ENCODE data around the gene LYPD6B. TPM values are rescaled to one million over a fixed set of nuclear protein-coding genes. Genes with fewer than 3 reads are reported as not detected.

The LYPD6B gene
- total and polyA plus RNA-seq, 2 donors (not counting 1 experiment from before 2014, with no cell fraction given), result 1.5 to 2.7 TPM

DNA sequence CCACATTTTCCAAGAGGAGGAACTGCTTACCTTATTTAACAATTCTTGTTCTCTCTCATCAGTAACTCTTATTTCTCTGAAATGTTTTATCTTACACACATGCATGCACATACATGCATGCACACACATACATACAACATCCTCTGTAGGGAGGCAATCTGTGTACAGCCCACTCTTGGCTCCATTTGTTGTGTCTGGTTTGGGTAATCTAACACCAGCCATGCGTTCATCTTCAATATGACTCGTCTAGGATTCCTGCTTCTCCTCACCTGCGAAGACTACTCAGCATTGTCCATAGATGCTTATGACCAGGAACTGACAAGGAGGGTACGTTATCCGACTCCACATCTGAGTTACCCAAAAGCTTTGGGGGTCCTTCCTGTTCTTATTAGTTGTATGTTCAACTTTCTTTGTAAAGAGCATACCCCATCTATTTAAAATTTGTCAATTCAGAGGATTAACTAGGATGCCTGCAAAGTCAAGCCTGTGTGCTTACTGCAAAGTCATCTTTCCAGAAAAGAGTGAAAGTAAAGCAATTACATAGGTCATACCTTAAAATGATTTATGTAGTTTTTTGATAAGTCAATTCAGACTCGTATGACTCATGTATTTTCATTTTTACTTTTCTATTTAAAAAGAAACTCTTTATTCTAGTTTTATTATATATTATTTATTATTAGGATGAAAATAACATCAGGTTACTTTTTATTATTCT is 18.2 kb downstream of the LYPD6B start:
- Mint-ChIP-seq H3K27ac (no peak overlapping the region), H3K4me3 (no peak overlapping the region), H3K9me3 (ENCODE audit: insufficient read depth) (no peaks in the 10 kb centered on the region), H3K27me3 (peaks cover 15% of the 10 kb centered on the region), H3K4me1 (no peaks in the 10 kb centered on the region)
- Histone ChIP-seq H3K9ac (ENCODE audit: low read length) (no peak overlapping the region), H3K4me2 (replicated peaks; ENCODE audit: low read depth, low read length, poor library complexity, severe bottlenecking) (no peak overlapping the region), H3K27ac (ENCODE audit: low read length in 2 of 2) (no peak overlapping the region), H3K27me3 (replicated peaks in 1 of 4; ENCODE audit: control extremely low read depth in 1 of 4, control insufficient read depth in 3 of 4, insufficient read depth in 4 of 4, low read length in 3 of 4) (peaks cover 0 to 3% (median 0%) of the 10 kb centered on the region in 4 experiments), H2AFZ (ENCODE audit: insufficient read depth, low read depth, low read length, poor library complexity, severe bottlenecking) (no peak overlapping the region), H3K79me2 (ENCODE audit: control insufficient read depth, insufficient read depth, low read length) (no peaks in the 10 kb centered on the region), H3K4me3 (ENCODE audit: control extremely low read depth in 1 of 5, extremely low read depth in 1 of 5, insufficient read depth in 1 of 5, low read depth in 2 of 5, low read length in 4 of 5) (no peak overlapping the region), H3K9me3 (ENCODE audit: control extremely low read depth in 1 of 3, control insufficient read depth in 2 of 3, insufficient read depth in 1 of 3, low read length in 2 of 3) (no peaks in the 10 kb centered on the region), H3K4me1 (ENCODE audit: control insufficient read depth in 2 of 2, insufficient read depth in 2 of 2, low read length in 2 of 2) (no peaks in the 10 kb centered on the region), H3K36me3 (replicated peaks in 1 of 2; ENCODE audit: control extremely low read depth in 1 of 2, control insufficient read depth in 1 of 2, extremely low read depth in 1 of 2, insufficient read depth in 2 of 2, low read length in 1 of 2) (no peaks in the 10 kb centered on the region), H4K20me1 (ENCODE audit: control insufficient read depth, insufficient read depth, low read length, poor library complexity, severe bottlenecking) (no peaks in the 10 kb centered on the region)
- ChIA-PET CTCF (no interaction called here), POLR2A (no interaction called here)
- 100% methylated on average over 1 of the region's 6 CpGs for WGBS (ENCODE audit: insufficient coverage)
- no peak for ATAC-seq (ENCODE audit: low read depth)
- DNase-seq, result no peak
- TF ChIP-seq, protein P1, sequence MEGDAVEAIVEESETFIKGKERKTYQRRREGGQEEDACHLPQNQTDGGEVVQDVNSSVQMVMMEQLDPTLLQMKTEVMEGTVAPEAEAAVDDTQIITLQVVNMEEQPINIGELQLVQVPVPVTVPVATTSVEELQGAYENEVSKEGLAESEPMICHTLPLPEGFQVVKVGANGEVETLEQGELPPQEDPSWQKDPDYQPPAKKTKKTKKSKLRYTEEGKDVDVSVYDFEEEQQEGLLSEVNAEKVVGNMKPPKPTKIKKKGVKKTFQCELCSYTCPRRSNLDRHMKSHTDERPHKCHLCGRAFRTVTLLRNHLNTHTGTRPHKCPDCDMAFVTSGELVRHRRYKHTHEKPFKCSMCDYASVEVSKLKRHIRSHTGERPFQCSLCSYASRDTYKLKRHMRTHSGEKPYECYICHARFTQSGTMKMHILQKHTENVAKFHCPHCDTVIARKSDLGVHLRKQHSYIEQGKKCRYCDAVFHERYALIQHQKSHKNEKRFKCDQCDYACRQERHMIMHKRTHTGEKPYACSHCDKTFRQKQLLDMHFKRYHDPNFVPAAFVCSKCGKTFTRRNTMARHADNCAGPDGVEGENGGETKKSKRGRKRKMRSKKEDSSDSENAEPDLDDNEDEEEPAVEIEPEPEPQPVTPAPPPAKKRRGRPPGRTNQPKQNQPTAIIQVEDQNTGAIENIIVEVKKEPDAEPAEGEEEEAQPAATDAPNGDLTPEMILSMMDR (IDR thresholded peaks at IDR 0.05), result no peak
- no peak for TF ChIP-seq EZH2 (IDR thresholded peaks at IDR 0.05; ENCODE audit: borderline replicate concordance, insufficient read depth, low read depth, low read length, poor library complexity, severe bottlenecking)
- intact Hi-C loops (cut with micrococcal nuclease), result no loop called here

DNA sequence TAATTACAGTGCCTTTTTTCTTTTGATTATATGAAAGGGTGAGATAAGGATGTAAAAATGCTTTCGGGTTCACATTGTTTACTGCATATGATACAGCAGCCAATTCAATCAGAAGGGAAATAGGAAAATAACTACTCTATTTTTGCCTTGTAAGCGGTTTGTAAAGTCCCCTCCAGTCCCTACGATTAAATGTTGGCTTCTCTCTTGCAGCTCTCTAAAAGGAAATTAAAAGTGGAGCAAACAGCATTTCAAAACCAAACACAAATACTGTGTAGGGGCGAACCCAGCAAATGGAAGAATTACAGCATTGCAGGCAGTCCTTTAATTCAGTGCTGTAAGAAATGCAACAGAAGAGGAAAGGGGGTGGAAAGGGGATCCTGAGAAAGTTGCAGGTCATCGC is 18.9 kb downstream of the LYPD6B start:
- no peaks in the 10 kb centered on the region for H3K36me3 ChIP-seq (replicated peaks in 1 of 2; ENCODE audit: control extremely low read depth in 1 of 2, control insufficient read depth in 1 of 2, extremely low read depth in 1 of 2, insufficient read depth in 2 of 2, low read length in 1 of 2)
- Mint-ChIP-seq H3K27me3 (peaks cover 15% of the 10 kb centered on the region), H3K4me3 (no peak overlapping the region), H3K4me1 (no peaks in the 10 kb centered on the region), H3K27ac (no peak overlapping the region), H3K9me3 (ENCODE audit: insufficient read depth) (no peaks in the 10 kb centered on the region)
- H3K27ac ChIP-seq (ENCODE audit: low read length in 2 of 2), result no peak overlapping the region
- no peak overlapping the region for H2AFZ ChIP-seq (ENCODE audit: insufficient read depth, low read depth, low read length, poor library complexity, severe bottlenecking)
- no peaks in the 10 kb centered on the region for H4K20me1 ChIP-seq (ENCODE audit: control insufficient read depth, insufficient read depth, low read length, poor library complexity, severe bottlenecking)
- H3K4me2 ChIP-seq (replicated peaks; ENCODE audit: low read depth, low read length, poor library complexity, severe bottlenecking), result no peak overlapping the region
- H3K4me3 ChIP-seq (ENCODE audit: control extremely low read depth in 1 of 5, extremely low read depth in 1 of 5, insufficient read depth in 1 of 5, low read depth in 2 of 5, low read length in 4 of 5), result no peak overlapping the region
- intact Hi-C loops (cut with micrococcal nuclease), result no loop called here
- H3K9ac ChIP-seq (ENCODE audit: low read length), result no peak overlapping the region
- CTCF ChIA-PET, result no interaction called here
- ATAC-seq (ENCODE audit: low read depth) (no peak), DNase-seq (no peak)
- no peaks in the 10 kb centered on the region for H3K9me3 ChIP-seq (ENCODE audit: control extremely low read depth in 1 of 3, control insufficient read depth in 2 of 3, insufficient read depth in 1 of 3, low read length in 2 of 3)
- POLR2A ChIA-PET, result no interaction called here
- WGBS (ENCODE audit: insufficient coverage), result 82% methylated on average over 1 of the region's 5 CpGs
- no peaks in the 10 kb centered on the region for H3K79me2 ChIP-seq (ENCODE audit: control insufficient read depth, insufficient read depth, low read length)
- no peaks in the 10 kb centered on the region for H3K4me1 ChIP-seq (ENCODE audit: control insufficient read depth in 2 of 2, insufficient read depth in 2 of 2, low read length in 2 of 2)
- TF ChIP-seq EZH2 (IDR thresholded peaks at IDR 0.05; ENCODE audit: borderline replicate concordance, insufficient read depth, low read depth, low read length, poor library complexity, severe bottlenecking), result no peak
- TF ChIP-seq, protein P1 (IDR thresholded peaks at IDR 0.05), result no peak
- H3K27me3 ChIP-seq (replicated peaks in 1 of 4; ENCODE audit: control extremely low read depth in 1 of 4, control insufficient read depth in 3 of 4, insufficient read depth in 4 of 4, low read length in 3 of 4), result peaks cover 0 to 3% (median 0%) of the 10 kb centered on the region in 4 experiments

Data from B cell (primary cell).